Smooth muscle cell (in vitro differentiated cells): ENCODE data around the gene KCNH8. TPM values are rescaled to one million over a fixed set of nuclear protein-coding genes. Genes with fewer than 3 reads are reported as not detected.
"Not testable (repeated sequence)": the region's sequence is repeated elsewhere in the genome, so short reads cannot be mapped to it uniquely, and the experiment has no call there.

Experiments
- DNase-seq: peaks from one replicate; lab custom pipeline; 2025; ENCODE audit not compliant: unreplicated experiment; lab: John Stamatoyannopoulos, UW
- H2AFZ ChIP-seq: fragments of 200-600 bp; sonication (generic); 2 replicates; pipeline ENCODE4 v1.6.0; 2016; ENCODE audit warnings: antibody characterized with exemption, low read depth, mild to moderate bottlenecking
- H3F3A ChIP-seq: fragments of 200-600 bp; sonication (generic); 2 replicates; pipeline ENCODE4 v1.6.0; 2017; ENCODE audit warnings: antibody characterized with exemption, low read depth
- H3K27ac ChIP-seq: fragments of 200-600 bp; sonication (generic); 2 replicates; pipeline ENCODE4 v1.5.1; 2016; ENCODE audit warnings: low read depth, mild to moderate bottlenecking
- H3K27me3 ChIP-seq: fragments of 200-600 bp; sonication (generic); 2 replicates; pipeline ENCODE4 v1.6.1; 2016; ENCODE audit warnings: low read depth, mild to moderate bottlenecking
- H3K36me3 ChIP-seq: fragments of 200-600 bp; sonication (generic); 2 replicates; pipeline ENCODE4 v1.5.1; 2016; ENCODE audit warnings: low read depth
- H3K4me1 ChIP-seq: fragments of 200-600 bp; sonication (generic); 2 replicates; pipeline ENCODE4 v1.5.1; 2016; ENCODE audit warnings: low read depth
- H3K4me2 ChIP-seq: fragments of 200-600 bp; sonication (generic); 2 replicates; pipeline ENCODE4 v1.6.0; 2016; ENCODE audit warnings: mild to moderate bottlenecking
- H3K4me3 ChIP-seq: fragments of 200-600 bp; sonication (generic); 2 replicates; pipeline ENCODE4 v1.5.1; 2016; ENCODE audit warnings: mild to moderate bottlenecking
- H3K79me2 ChIP-seq: fragments of 200-600 bp; sonication (generic); 2 replicates; pipeline ENCODE4 v1.6.0; 2016; ENCODE audit warnings: low read depth, mild to moderate bottlenecking
- H3K9ac ChIP-seq: fragments of 200-600 bp; sonication (generic); 2 replicates; pipeline ENCODE4 v1.6.0; 2016; ENCODE audit warnings: low read depth
- H3K9me3 ChIP-seq: fragments of 200-600 bp; sonication (generic); replicated peaks from 2 replicates; pipeline ENCODE4 v1.5.1; 2016; ENCODE audit warnings: low read depth
- H4K20me1 ChIP-seq: fragments of 200-600 bp; sonication (generic); 2 replicates; pipeline ENCODE4 v1.6.0; 2016; ENCODE audit warnings: low read depth
- WGBS: methylation state at CpG from one replicate; pipeline ENCODE4 v1.1.7; 2016; ENCODE audit warnings: low lambda C conversion rate; 5-methylcytosine and 5-hydroxymethylcytosine counted together
- polyA plus RNA-seq: library from polyadenylated mRNA; unstranded; fragments of >200 nt; fragmentation: Nextera tagmentation; extraction: Ambion mirVana; gene quantifications from 2 replicates; pipeline ENCODE4 v1.2.1, GENCODE V29; 2016
- total RNA-seq: library from RNA; depleted of rRNA; stranded (reverse); fragments of >200 nt; gene quantifications from 2 replicates; pipeline ENCODE4 v1.2.3, GENCODE V29; 2014
- TF ChIP-seq, protein P1 (sequence below): fragments of 200-600 bp; sonication (generic); IDR thresholded peaks from 2 replicates; pipeline ENCODE4 v1.5.1; 2017; ENCODE audit warnings: borderline replicate concordance, mild to moderate bottlenecking, antibody characterized with exemption; ENCODE audit not compliant: insufficient read depth, poor library complexity, severe bottlenecking

KCNH8 gene
- total and polyA plus RNA-seq, 2 experiments from 2014 or later: 0.05 to 2.9 TPM

DNA sequence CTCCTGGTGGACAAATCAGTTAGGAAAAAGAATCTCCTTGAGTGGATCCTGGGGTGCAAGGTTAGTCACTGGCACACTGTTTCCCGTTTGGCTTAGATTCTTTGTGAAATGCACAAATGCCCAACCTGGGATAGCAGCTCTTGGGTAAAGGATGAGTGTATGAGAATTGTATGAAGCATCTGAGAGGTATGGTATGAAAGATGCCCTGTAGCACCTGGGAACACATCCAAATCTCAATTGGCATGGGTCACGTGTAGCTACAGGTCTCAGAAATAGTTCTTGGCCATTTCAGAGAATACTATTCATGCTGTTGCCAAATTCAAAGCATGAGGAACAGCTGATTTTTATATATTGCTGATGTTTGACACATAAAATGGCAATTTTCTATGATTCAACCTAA lies 84.3 kb downstream of the KCNH8 start:
- H3K9me3 ChIP-seq: no peaks in the 10 kb centered on the region
- no peak for DNase-seq
- WGBS: 84% methylated on average over 2 of the region's 2 CpGs
- no peaks in the 10 kb centered on the region for H3K79me2 ChIP-seq
- TF ChIP-seq, protein P1, sequence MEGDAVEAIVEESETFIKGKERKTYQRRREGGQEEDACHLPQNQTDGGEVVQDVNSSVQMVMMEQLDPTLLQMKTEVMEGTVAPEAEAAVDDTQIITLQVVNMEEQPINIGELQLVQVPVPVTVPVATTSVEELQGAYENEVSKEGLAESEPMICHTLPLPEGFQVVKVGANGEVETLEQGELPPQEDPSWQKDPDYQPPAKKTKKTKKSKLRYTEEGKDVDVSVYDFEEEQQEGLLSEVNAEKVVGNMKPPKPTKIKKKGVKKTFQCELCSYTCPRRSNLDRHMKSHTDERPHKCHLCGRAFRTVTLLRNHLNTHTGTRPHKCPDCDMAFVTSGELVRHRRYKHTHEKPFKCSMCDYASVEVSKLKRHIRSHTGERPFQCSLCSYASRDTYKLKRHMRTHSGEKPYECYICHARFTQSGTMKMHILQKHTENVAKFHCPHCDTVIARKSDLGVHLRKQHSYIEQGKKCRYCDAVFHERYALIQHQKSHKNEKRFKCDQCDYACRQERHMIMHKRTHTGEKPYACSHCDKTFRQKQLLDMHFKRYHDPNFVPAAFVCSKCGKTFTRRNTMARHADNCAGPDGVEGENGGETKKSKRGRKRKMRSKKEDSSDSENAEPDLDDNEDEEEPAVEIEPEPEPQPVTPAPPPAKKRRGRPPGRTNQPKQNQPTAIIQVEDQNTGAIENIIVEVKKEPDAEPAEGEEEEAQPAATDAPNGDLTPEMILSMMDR: no peak
- H3K4me1 ChIP-seq: no peaks in the 10 kb centered on the region
- H3K27me3 ChIP-seq: no peaks in the 10 kb centered on the region
- no peak overlapping the region for H2AFZ ChIP-seq
- no peak overlapping the region for H3K4me3 ChIP-seq
- H3K27ac ChIP-seq: no peak overlapping the region
- no peak overlapping the region for H3K4me2 ChIP-seq
- no peaks in the 10 kb centered on the region for H3K36me3 ChIP-seq
- no peaks in the 10 kb centered on the region for H3F3A ChIP-seq
- H3K9ac ChIP-seq: no peak overlapping the region
- H4K20me1 ChIP-seq: no peaks in the 10 kb centered on the region

DNA sequence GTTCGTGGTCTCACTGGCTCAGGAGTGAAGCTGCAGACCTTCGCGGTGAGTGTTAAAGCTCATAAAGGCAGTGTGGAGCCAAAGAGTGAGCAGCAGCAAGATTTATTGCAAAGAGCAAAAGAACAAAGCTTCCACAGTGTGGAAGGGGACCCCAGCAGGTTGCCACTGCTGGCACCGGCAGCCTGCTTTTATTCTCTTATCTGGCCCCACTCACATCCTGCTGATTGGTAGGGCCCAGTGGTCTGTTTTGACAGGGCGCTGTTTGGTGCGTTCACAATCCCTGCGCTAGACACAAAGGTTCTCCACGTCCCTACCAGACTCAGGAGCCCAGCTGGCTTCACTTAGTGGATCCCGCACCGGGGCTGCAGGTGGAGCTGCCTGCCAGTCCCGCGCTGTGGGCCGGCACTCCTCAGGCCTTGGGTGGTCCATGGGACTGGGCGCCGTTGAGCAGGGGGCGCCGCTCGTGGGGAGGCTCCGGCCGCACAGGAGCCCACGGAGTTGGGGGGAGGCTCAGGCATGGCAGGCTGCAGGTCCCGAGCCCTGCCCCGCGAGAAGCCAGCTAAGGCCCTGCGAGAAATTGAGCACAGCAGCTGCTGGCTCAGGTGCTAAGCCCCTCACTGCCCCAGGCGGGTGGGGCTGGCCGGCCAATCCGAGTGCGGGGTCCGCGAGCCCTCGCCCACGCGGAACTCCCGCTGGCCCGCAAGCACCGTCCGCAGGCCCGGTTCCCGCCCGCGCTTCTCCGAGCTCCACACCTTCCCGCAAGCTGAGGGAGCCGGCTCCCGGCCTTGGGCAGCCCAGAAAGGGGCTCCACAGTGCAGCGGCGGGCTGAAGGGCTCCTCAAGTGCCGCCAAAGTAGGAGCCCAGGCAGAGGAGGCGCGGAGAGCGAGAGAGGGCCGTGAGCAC lies 85.8 kb downstream of the KCNH8 start:
- H3K79me2 ChIP-seq, H3K4me3 ChIP-seq, H3K4me2 ChIP-seq, H3K4me1 ChIP-seq, H3K36me3 ChIP-seq, H3K27me3 ChIP-seq, DNase-seq, H2AFZ ChIP-seq, H3K27ac ChIP-seq, H3F3A ChIP-seq, H3K9me3 ChIP-seq, H3K9ac ChIP-seq, H4K20me1 ChIP-seq: not testable (repeated sequence)
- 95% methylated on average over 52 of the region's 53 CpGs for WGBS

DNA sequence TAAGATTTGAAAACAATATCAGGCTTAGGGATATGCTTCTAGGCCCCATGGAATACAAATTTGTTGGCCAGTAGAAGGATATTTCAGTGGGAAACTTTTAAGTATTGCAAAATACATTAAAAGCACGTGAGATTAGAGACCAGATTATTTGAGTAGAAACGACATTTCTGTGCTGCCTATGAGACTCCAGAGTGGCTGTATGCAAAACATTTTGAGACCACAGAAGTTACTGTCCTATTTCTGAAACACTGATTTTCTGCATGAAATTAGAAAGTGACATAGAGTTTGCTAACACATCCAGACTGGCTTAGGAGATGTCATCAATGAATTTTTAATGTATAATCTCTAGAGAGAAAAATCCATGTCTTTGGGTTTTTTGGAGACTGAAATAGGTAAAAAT lies 99.8 kb downstream of the KCNH8 start:
- no peak overlapping the region for H3K4me3 ChIP-seq
- H3K27me3 ChIP-seq: no peaks in the 10 kb centered on the region
- H3K27ac ChIP-seq: no peak overlapping the region
- H3K4me2 ChIP-seq: no peak overlapping the region
- TF ChIP-seq, protein P1: no peak
- no peak overlapping the region for H3K9ac ChIP-seq
- no peak overlapping the region for H2AFZ ChIP-seq
- H3K36me3 ChIP-seq: no peaks in the 10 kb centered on the region
- no peaks in the 10 kb centered on the region for H3K9me3 ChIP-seq
- H3F3A ChIP-seq: no peaks in the 10 kb centered on the region
- H3K4me1 ChIP-seq: no peaks in the 10 kb centered on the region
- H4K20me1 ChIP-seq: no peaks in the 10 kb centered on the region
- no peaks in the 10 kb centered on the region for H3K79me2 ChIP-seq
- WGBS: 77% methylated on average over 2 of the region's 2 CpGs
- DNase-seq: no peak

DNA sequence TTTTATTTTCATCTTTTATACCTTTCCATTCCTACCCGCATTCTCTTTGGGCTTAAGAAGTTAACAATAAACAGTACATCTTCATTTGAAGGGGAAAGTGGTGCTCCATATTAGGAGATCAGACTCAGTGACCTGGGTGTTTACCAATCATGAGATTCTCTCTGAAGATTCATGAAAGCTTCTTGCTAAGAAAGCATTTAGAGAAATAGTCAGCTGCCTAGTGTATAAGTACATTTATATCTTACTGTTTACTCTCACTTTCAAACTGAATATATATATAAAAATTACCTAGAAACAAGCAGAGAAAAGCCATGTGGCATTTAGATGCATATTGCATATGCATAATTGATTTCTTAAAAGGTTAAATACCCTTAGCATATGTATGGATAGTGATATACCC lies 100.5 kb downstream of the KCNH8 start:
- H3K4me1 ChIP-seq: no peaks in the 10 kb centered on the region
- H4K20me1 ChIP-seq: no peaks in the 10 kb centered on the region
- H3K27me3 ChIP-seq: no peaks in the 10 kb centered on the region
- H3F3A ChIP-seq: no peaks in the 10 kb centered on the region
- no peak overlapping the region for H3K27ac ChIP-seq
- no peaks in the 10 kb centered on the region for H3K36me3 ChIP-seq
- no peak overlapping the region for H3K4me3 ChIP-seq
- H3K9me3 ChIP-seq: no peaks in the 10 kb centered on the region
- TF ChIP-seq, protein P1: no peak
- 92% methylated on average over 1 of the region's 1 CpG for WGBS
- H3K4me2 ChIP-seq: no peak overlapping the region
- no peak overlapping the region for H3K9ac ChIP-seq
- H3K79me2 ChIP-seq: no peaks in the 10 kb centered on the region
- no peak overlapping the region for H2AFZ ChIP-seq
- DNase-seq: no peak
